ENCODE measurements around the gene ETHE1.

DNA sequence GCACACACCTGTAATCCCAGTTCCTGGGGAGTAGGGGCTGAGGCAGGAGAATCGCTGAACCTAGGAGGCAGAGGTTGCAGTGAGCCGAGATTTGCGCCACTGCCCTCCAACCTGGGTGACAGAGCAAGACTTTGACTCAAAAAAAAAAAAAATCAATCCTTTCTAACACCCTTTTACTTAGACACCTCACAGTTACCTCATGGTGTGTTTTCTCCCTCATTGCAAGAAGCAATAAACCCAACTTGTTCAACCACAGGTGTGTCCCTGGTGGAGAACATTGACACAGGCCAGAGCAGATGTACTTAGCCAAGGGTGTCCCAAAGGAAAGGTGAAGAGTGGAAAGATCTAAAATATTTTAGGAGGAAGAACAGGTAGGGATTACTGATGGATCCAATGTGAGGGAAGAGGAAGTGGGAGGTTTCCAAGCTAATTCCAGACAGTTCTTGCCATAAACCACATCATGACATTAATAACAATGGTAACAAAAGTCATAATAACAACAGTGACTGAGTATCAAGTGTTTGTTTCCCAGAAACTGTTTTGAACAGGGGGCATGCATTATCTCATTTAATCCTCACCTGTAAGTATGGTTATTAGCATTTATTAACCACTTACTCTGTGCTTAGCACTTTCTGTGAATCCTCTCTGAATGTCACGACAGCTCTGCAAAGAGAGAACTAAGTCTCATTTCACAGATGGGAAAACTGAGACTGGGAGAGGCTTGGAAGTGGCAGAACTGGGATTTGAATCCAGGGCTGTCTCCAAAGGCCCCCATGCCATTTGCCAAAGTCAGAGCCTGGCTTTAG is 58.4 kb downstream of the ETHE1 start:
- TF ChIP-seq, protein P1, sequence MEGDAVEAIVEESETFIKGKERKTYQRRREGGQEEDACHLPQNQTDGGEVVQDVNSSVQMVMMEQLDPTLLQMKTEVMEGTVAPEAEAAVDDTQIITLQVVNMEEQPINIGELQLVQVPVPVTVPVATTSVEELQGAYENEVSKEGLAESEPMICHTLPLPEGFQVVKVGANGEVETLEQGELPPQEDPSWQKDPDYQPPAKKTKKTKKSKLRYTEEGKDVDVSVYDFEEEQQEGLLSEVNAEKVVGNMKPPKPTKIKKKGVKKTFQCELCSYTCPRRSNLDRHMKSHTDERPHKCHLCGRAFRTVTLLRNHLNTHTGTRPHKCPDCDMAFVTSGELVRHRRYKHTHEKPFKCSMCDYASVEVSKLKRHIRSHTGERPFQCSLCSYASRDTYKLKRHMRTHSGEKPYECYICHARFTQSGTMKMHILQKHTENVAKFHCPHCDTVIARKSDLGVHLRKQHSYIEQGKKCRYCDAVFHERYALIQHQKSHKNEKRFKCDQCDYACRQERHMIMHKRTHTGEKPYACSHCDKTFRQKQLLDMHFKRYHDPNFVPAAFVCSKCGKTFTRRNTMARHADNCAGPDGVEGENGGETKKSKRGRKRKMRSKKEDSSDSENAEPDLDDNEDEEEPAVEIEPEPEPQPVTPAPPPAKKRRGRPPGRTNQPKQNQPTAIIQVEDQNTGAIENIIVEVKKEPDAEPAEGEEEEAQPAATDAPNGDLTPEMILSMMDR (IDR thresholded peaks at IDR 0.05), result no peak
- no peak for TF ChIP-seq RFX5 (IDR thresholded peaks at IDR 0.05)
- TF ChIP-seq BHLHE40 (IDR thresholded peaks at IDR 0.05; ENCODE audit: low read depth, low read length), result no peak
- no peak for TF ChIP-seq HOXA7 (CRISPR knock-in tag; IDR thresholded peaks at IDR 0.05)
- TF ChIP-seq RAD21 (conservative IDR thresholded peaks at IDR 0.05 in 1 of 2, IDR thresholded peaks at IDR 0.05 in 1 of 2), result no peak
- TF ChIP-seq, protein P2, sequence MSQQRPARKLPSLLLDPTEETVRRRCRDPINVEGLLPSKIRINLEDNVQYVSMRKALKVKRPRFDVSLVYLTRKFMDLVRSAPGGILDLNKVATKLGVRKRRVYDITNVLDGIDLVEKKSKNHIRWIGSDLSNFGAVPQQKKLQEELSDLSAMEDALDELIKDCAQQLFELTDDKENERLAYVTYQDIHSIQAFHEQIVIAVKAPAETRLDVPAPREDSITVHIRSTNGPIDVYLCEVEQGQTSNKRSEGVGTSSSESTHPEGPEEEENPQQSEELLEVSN (IDR thresholded peaks at IDR 0.05; ENCODE audit: borderline replicate concordance, low read depth), result no peak
- TF ChIP-seq ZC3H11A (IDR thresholded peaks at IDR 0.05), result no peak
- TF ChIP-seq ZFP36 (IDR thresholded peaks at IDR 0.05; ENCODE audit: borderline replicate concordance, partially characterized antibody), result no peak
- TF ChIP-seq, protein P3, sequence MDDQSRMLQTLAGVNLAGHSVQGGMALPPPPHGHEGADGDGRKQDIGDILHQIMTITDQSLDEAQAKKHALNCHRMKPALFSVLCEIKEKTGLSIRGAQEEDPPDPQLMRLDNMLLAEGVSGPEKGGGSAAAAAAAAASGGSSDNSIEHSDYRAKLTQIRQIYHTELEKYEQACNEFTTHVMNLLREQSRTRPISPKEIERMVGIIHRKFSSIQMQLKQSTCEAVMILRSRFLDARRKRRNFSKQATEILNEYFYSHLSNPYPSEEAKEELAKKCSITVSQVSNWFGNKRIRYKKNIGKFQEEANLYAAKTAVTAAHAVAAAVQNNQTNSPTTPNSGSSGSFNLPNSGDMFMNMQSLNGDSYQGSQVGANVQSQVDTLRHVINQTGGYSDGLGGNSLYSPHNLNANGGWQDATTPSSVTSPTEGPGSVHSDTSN (IDR thresholded peaks at IDR 0.05), result no peak
